NT2/D1 (cell line): ENCODE results near the gene ARFGEF3.
"Not testable (repeated sequence)": the region's sequence is repeated elsewhere in the genome, so short reads cannot be mapped to it uniquely, and the experiment has no call there.

Source experiments
- DNase-seq: peaks from one replicate; pipeline ENCODE4 v3.0.0-alpha.2; 2011; ENCODE audit warnings: low read depth, low spot score
- H3K27me3 ChIP-seq: 2 replicates; pipeline ENCODE4 v1.6.0; 2011; ENCODE audit warnings: mild to moderate bottlenecking; ENCODE audit not compliant: insufficient read length, insufficient read depth
- H3K36me3 ChIP-seq: 2 replicates; pipeline ENCODE4 v1.6.1; 2011; ENCODE audit warnings: mild to moderate bottlenecking, low read length, mixed read lengths; ENCODE audit not compliant: insufficient read depth, insufficient read length
- H3K4me1 ChIP-seq: 2 replicates; pipeline ENCODE4 v1.5.1; 2011; ENCODE audit not compliant: insufficient read depth, insufficient read length
- H3K4me3 ChIP-seq: 2 replicates; pipeline ENCODE4 v1.5.1; 2011; ENCODE audit warnings: low read depth; ENCODE audit not compliant: insufficient read length
- H3K9ac ChIP-seq: 2 replicates; pipeline ENCODE4 v1.6.0; 2011; ENCODE audit warnings: low read depth; ENCODE audit not compliant: insufficient read length
- H3K9me3 ChIP-seq: 2 replicates; pipeline ENCODE4 v1.5.1; 2011; ENCODE audit warnings: mild to moderate bottlenecking, low read length; ENCODE audit not compliant: insufficient read depth
- SUZ12 ChIP-seq: IDR thresholded peaks from 2 replicates; pipeline ENCODE4 v1.6.1; 2011; ENCODE audit not compliant: insufficient read length, insufficient read depth; ENCODE audit errors: extremely low read depth
- YY1 ChIP-seq: IDR thresholded peaks from 2 replicates; pipeline ENCODE4 v1.6.1; 2011; ENCODE audit not compliant: insufficient read length, insufficient read depth
- ZNF274 ChIP-seq: IDR thresholded peaks from 2 replicates; pipeline ENCODE4 v1.6.1; 2011; ENCODE audit warnings: mild to moderate bottlenecking, low read depth, low read length

Gene ARFGEF3

GRCh38 chr6:138346302-138347195 lies 184.8 kb downstream of the ARFGEF3 start:
- Histone ChIP-seq H3K4me3 (no peak overlapping the region), H3K9ac (no peak overlapping the region), H3K9me3 (no peaks in the 10 kb centered on the region), H3K27me3 (no peaks in the 10 kb centered on the region), H3K4me1 (no peaks in the 10 kb centered on the region), H3K36me3 (no peaks in the 10 kb centered on the region)
- no peak for DNase-seq
- TF ChIP-seq SUZ12 (no peak), YY1 (no peak), ZNF274 (no peak)

GRCh38 chr6:138347864-138348263 lies 186.1 kb downstream of the ARFGEF3 start:
- Histone ChIP-seq H3K4me3 (no peak overlapping the region), H3K27me3 (no peaks in the 10 kb centered on the region), H3K9ac (no peak overlapping the region), H3K9me3 (no peaks in the 10 kb centered on the region), H3K4me1 (no peaks in the 10 kb centered on the region), H3K36me3 (no peaks in the 10 kb centered on the region)
- TF ChIP-seq YY1 = no peak
- TF ChIP-seq ZNF274 = no peak
- no peak for TF ChIP-seq SUZ12
- DNase-seq = no peak

GRCh38 chr6:138349891-138350290 lies 188.2 kb downstream of the ARFGEF3 start:
- Histone ChIP-seq H3K36me3 (no peaks in the 10 kb centered on the region), H3K27me3 (no peaks in the 10 kb centered on the region), H3K9ac (no peak overlapping the region), H3K9me3 (no peaks in the 10 kb centered on the region), H3K4me1 (no peaks in the 10 kb centered on the region), H3K4me3 (no peak overlapping the region)
- no peak for DNase-seq
- TF ChIP-seq ZNF274 (no peak), SUZ12 (no peak), YY1 (no peak)

GRCh38 chr6:138357928-138358327 lies 196.2 kb downstream of the ARFGEF3 start:
- Histone ChIP-seq H3K9ac (no peak overlapping the region), H3K4me1 (no peaks in the 10 kb centered on the region), H3K9me3 (no peaks in the 10 kb centered on the region), H3K27me3 (no peaks in the 10 kb centered on the region), H3K36me3 (no peaks in the 10 kb centered on the region), H3K4me3 (no peak overlapping the region)
- TF ChIP-seq ZNF274 = no peak
- DNase-seq = no peak

GRCh38 chr6:138368684-138369083 lies 206.9 kb downstream of the ARFGEF3 start:
- DNase-seq = not testable (repeated sequence)

GRCh38 chr6:138370631-138371451 lies 209.1 kb downstream of the ARFGEF3 start:
- Histone ChIP-seq H3K9ac (no peak overlapping the region), H3K36me3 (no peaks in the 10 kb centered on the region), H3K9me3 (no peaks in the 10 kb centered on the region), H3K27me3 (no peaks in the 10 kb centered on the region), H3K4me3 (no peak overlapping the region), H3K4me1 (peaks cover 3% of the 10 kb centered on the region)
- no peak for TF ChIP-seq ZNF274
- no peak for TF ChIP-seq YY1
- no peak for TF ChIP-seq SUZ12
- no peak for DNase-seq

More at GRCh38 chr6:138368684-138369083, 206.9 kb downstream of the ARFGEF3 start:
- not testable (repeated sequence) for H3K4me1 ChIP-seq, H3K36me3 ChIP-seq, H3K9me3 ChIP-seq, H3K4me3 ChIP-seq, H3K27me3 ChIP-seq, H3K9ac ChIP-seq

GRCh38 chr6:138371452-138371711 lies 209.6 kb downstream of the ARFGEF3 start:
- no peaks in the 10 kb centered on the region for H3K9me3 ChIP-seq
- DNase-seq = no peak
- H3K36me3 ChIP-seq = no peaks in the 10 kb centered on the region
- H3K4me1 ChIP-seq = peaks cover 3% of the 10 kb centered on the region
- no peaks in the 10 kb centered on the region for H3K27me3 ChIP-seq
- H3K9ac ChIP-seq = no peak overlapping the region
- TF ChIP-seq YY1 = no peak
- no peak for TF ChIP-seq SUZ12
- no peak for TF ChIP-seq ZNF274
- H3K4me3 ChIP-seq = no peak overlapping the region
